NB4 (cell line): Measurements from ENCODE around the gene SNN.

Source experiments
- DNase-seq: peaks from one replicate; pipeline ENCODE4 v3.0.0; 2010; ENCODE audit warnings: low read depth
- H3K4me3 ChIP-seq: one replicate; pipeline ENCODE4 v1.5.1; 2011; ENCODE audit warnings: mild to moderate bottlenecking, low read depth, low read length, moderate library complexity
- MYC ChIP-seq: IDR thresholded peaks from 2 replicates; pipeline ENCODE4 v1.6.1; 2011; ENCODE audit warnings: low read depth, low read length
- POLR2A ChIP-seq: IDR thresholded peaks from 2 replicates; pipeline ENCODE4 v1.6.1; 2011; ENCODE audit warnings: mild to moderate bottlenecking; ENCODE audit not compliant: insufficient read length; ENCODE audit errors: extremely low read depth
- TF ChIP-seq, protein P1 (sequence below): IDR thresholded peaks from 2 replicates; pipeline ENCODE4 v1.6.1; 2011; ENCODE audit warnings: low read depth, low read length
- TF ChIP-seq, protein P2 (sequence below): IDR thresholded peaks from one replicate; pipeline ENCODE4 v1.5.1; 2012; ENCODE audit warnings: low read depth, low read length

Gene SNN

DNA sequence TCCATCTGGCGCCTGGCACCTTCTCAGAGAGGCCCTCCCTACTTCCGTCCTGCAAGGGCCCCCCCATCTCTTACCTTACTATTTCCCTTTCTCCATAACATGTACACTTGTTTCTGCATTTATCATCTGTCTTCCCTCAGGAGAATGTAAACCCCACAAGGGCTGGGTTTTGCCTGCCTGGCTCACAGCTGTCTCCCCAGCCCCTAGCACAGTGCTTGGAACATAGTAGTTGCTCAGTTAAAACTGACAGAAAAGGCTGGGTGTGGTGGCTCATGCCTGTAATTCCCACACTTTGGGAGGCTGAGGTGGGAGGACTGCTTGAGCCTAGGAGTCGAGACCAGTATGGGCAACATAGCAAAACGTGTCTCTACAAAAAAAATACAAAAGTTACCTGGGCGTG is 5.7 kb upstream of the SNN start:
- TF ChIP-seq, protein P1, sequence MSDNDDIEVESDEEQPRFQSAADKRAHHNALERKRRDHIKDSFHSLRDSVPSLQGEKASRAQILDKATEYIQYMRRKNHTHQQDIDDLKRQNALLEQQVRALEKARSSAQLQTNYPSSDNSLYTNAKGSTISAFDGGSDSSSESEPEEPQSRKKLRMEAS: no peak
- no peak for TF ChIP-seq POLR2A
- TF ChIP-seq, protein P2, sequence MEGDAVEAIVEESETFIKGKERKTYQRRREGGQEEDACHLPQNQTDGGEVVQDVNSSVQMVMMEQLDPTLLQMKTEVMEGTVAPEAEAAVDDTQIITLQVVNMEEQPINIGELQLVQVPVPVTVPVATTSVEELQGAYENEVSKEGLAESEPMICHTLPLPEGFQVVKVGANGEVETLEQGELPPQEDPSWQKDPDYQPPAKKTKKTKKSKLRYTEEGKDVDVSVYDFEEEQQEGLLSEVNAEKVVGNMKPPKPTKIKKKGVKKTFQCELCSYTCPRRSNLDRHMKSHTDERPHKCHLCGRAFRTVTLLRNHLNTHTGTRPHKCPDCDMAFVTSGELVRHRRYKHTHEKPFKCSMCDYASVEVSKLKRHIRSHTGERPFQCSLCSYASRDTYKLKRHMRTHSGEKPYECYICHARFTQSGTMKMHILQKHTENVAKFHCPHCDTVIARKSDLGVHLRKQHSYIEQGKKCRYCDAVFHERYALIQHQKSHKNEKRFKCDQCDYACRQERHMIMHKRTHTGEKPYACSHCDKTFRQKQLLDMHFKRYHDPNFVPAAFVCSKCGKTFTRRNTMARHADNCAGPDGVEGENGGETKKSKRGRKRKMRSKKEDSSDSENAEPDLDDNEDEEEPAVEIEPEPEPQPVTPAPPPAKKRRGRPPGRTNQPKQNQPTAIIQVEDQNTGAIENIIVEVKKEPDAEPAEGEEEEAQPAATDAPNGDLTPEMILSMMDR: no peak
- no peak for TF ChIP-seq MYC
- H3K4me3 ChIP-seq: no peak overlapping the region
- DNase-seq: no peak

DNA sequence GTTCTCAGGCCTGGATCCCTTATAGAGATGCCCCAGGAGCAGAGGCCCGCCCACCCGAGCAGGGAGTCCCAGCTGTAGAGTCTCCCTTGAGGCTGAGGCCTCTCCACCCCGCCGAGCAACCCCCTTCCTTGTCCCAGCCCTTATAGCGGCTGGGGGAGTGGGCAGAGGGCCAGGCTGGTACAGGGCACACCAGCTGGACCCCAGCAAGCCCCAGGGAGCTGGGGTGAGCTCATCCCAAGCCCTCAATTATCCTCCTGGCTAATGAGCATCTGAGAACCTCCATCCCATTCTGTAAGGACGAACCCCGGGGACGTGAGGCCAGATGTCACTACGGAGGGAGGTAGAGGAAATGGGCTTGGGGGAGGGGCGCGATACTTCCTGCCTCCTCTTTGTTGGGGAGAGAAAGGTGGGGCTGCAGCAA is 3.2 kb upstream of the SNN start:
- DNase-seq: peak; percentile 30
- no peak overlapping the region for H3K4me3 ChIP-seq
- TF ChIP-seq MYC (no peak), POLR2A (no peak)
- TF ChIP-seq, protein P1: no peak
- TF ChIP-seq, protein P2: no peak

DNA sequence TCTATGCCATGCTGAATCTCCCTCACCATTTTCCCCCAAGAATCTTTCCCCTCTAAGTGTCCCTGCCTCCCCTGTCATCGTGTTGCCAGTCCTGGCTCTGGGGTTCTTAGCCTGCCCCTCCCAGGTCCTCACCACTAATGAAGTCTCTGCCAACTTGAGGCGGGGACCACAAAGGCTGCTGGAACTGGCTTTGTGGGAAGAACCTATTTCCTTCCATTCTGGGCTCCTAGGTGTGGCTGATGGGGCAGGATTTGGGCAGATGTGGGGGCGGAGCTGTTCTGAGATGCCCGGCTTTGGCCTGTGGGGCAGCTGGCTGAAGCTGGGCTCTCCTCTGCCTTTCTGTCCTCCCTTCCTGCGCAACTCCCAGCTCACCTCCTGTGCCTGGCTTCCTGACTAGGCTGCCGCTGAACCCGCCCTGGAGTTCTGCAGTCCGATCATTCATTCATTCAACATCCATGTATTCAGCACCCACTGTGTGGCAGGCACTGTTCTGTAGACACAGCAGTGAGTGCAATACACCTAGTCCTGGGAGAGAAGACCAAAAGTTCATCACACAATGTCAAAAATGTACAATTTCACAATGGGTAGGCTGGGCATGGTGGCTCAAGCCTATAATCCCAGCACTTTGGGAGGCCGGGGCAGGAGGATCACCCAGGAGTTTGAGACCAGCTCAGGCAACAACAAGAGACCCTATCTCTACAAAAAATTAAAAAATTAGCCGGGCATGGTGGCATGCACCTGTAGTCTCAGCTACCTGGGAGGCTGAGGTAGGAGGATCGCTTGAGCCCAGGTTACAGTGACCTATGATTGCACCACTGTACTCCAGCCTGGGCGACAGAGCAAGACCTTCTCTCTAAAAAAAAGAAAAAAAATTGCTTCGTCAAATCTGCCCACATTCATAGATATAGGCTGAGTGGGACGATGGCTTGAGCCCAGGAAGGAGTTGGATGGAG is 1.9 kb upstream of the SNN start:
- no peak overlapping the region for H3K4me3 ChIP-seq
- DNase-seq: no peak
- TF ChIP-seq, protein P2: no peak
- TF ChIP-seq, protein P1: no peak
- TF ChIP-seq MYC (no peak), POLR2A (no peak)

DNA sequence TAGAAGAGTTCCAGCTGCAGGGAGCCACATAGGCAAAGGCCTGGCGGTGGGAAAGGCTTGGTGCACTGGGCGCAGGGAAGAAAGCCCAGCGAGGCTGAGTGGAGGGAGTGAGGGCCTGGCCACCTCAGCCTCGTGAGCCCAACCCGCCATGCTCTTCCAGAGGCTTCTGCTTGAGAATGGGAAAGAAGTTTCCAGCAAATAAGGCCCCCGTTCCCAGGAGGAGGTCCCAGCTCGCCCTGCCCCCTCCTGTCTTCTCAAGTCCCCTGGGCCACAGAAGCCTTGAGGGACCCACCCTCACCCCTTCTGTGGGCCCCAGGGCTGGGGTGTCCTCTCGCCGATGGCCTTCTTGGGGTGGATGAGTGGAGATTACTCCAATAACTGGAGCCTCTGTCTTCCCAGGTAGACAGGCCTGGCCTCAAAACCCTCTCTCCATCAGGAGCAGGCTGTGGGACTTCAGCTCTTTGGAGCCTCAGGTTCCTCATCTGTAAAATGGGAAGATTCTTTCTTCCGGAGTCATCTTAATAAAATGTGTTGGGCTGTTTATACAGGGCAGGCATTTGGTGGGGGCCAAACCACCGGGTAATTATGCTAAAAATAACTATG is 933 bp upstream of the SNN start:
- TF ChIP-seq, protein P2: no peak
- TF ChIP-seq, protein P1: no peak
- TF ChIP-seq POLR2A: no peak
- no peak for TF ChIP-seq MYC
- DNase-seq: no peak
- H3K4me3 ChIP-seq: no peak overlapping the region

DNA sequence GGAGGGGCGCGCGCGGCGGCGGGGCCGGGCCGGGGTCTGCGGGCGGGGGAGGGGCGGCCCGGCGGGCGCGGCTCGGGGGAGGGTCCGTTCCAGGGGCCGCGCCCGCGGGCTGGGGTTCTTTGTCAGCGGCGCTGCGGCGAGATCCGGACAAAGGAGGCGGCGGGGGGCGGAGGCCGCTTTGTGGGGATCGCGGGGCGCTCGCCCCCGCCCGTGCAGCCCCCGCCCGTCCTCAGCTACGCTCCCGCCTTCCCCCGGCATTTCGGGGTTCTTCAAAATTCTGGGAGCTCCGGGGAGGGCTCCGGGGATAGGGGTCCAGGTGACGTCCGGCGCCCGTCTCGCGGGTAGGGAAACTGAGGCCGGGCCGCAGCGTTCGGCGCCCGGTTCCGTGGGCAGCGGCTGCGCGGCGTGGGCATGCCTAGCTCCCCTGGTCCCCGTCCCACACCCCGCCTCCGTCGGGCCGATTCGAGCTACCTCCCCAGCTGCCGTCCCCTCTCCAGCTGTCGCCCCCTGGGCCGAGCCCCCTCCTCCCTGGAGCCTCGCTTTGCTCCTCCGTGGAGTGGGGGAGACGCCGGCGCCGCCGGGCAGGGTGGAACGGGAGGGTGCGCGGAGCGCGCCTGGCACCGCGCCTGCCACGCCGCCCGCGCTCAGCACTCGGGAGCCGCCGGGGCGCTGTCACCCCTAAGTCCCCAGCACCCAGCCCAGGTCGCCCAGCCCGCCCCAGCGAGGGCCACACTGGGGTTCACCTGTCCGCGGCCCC is 546 bp downstream of the SNN start:
- H3K4me3 ChIP-seq: peak overlapping the region; percentile 32
- TF ChIP-seq, protein P2: no peak
- TF ChIP-seq, protein P1: no peak
- TF ChIP-seq POLR2A (no peak), MYC (no peak)
- DNase-seq: no peak
